ENCODE data around the gene FAF2.
"Not testable (repeated sequence)": the region's sequence is repeated elsewhere in the genome, so short reads cannot be mapped to it uniquely, and the experiment has no call there.

The FAF2 gene

DNA sequence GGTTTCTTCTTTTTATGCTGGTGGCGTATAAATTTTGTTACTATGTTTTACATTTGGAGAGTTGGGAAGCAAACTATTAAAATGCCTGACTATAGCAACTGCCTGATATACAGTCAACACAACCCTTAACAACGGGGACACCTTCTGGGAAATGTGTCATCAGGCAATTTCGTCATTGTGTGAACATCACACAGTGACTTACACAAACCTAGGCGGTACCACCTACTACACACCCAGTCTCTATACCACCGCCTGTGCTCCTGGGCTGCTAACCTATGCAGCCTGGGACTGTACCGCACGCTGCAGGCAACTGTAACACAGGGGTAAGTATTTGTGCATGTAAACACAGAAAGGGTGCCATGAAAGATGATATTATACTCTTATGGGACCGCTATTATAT is 99.6 kb downstream of the FAF2 start:
- TF ChIP-seq, protein P1, sequence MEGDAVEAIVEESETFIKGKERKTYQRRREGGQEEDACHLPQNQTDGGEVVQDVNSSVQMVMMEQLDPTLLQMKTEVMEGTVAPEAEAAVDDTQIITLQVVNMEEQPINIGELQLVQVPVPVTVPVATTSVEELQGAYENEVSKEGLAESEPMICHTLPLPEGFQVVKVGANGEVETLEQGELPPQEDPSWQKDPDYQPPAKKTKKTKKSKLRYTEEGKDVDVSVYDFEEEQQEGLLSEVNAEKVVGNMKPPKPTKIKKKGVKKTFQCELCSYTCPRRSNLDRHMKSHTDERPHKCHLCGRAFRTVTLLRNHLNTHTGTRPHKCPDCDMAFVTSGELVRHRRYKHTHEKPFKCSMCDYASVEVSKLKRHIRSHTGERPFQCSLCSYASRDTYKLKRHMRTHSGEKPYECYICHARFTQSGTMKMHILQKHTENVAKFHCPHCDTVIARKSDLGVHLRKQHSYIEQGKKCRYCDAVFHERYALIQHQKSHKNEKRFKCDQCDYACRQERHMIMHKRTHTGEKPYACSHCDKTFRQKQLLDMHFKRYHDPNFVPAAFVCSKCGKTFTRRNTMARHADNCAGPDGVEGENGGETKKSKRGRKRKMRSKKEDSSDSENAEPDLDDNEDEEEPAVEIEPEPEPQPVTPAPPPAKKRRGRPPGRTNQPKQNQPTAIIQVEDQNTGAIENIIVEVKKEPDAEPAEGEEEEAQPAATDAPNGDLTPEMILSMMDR (IDR thresholded peaks at IDR 0.05; ENCODE audit: low read depth, low read length, missing control alignments) = no peak
- H3K4me3 ChIP-seq (ENCODE audit: low read depth, low read length) = no peak overlapping the region
- no peak for DNase-seq (ENCODE audit: low read depth)

DNA sequence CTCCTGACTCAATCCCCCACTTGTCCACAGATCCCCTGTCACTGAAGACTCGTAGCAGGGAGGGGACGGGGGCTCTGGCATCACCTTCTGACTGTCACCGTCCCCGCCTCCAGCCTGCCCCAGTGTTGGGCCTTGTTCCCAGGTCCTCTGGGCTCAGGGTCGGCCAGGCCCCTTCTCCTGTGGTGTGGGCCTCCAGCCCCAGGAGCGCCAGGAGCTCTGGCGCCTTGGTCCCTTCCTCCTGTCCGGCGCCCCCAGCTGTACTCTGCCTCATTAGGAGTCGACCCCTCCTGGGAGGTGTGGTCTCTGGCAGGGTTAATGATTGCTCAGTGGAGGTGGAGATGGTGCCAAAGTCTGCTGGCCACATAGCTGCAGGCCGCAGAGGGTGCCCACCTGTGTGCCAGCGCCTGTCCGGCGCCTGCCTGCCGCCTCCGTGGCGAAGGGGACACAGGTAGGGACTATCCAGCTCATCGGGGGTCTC is 100.8 kb downstream of the FAF2 start, which contains the start of gene CDHR2:
TSS of gene CDHR2 (plus strand) at position 376 of the 478 bp plus-strand sequence. CDS start 16,011 bp downstream, outside the sequence.
- DNase-seq (ENCODE audit: low read depth) = no peak
- no peak within 1 kb of the TSS for H3K4me3 ChIP-seq (ENCODE audit: low read depth, low read length)
- TF ChIP-seq, protein P1 (IDR thresholded peaks at IDR 0.05; ENCODE audit: low read depth, low read length, missing control alignments) = no peak

DNA sequence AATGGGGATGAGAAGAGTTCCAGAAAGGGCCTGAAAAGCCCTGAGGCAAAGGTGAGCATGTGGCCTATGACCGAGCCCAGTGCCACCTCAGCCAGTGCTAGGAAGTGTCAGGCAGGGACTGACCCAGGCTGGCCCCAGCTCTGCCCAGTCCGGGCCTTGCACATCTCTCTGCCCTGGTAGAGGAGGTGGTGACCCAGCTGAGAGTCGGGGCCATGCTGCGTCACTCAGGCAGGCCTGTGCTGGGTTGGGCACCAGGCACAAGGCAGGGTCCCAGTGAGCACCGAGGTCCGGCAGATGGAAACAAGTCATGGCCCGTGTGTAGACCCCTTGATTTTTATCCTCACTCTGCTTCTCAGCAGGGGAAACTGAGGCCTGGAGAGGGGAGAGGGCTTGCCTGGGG is 101.7 kb downstream of the FAF2 start:
- TF ChIP-seq, protein P1 (IDR thresholded peaks at IDR 0.05; ENCODE audit: low read depth, low read length, missing control alignments) = no peak
- DNase-seq (ENCODE audit: low read depth) = no peak
- H3K4me3 ChIP-seq (ENCODE audit: low read depth, low read length) = no peak overlapping the region

DNA sequence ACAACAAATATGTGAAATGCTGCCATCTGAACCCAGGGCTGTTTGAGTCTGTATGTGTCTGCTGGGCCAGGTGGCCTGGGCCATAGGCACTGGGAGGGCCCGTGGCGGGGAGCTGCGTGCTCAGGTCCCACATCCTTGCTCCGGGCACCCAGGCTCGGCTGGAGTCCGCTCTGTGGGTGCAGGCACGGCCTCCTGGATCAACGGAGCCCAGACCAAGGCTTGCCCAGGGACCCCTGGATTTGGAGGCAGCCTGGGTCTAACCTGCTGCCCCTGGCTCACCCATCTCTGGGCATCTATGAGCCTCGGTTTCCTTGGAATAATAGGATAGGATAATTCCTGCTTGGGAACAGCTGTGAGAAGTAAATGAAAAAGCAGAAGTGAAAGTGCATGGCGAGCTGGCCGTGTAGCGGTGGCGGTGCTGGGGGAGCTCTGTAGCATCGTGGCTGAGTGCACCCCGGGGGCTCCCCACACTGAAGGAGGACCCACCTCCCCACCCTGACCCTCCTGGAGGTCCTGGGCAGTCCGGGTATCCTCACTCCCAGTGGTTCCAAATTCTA is 102.2 kb downstream of the FAF2 start:
- H3K4me3 ChIP-seq (ENCODE audit: low read depth, low read length) = no peak overlapping the region
- TF ChIP-seq, protein P1 (IDR thresholded peaks at IDR 0.05; ENCODE audit: low read depth, low read length, missing control alignments) = no peak
- DNase-seq (ENCODE audit: low read depth) = no peak

DNA sequence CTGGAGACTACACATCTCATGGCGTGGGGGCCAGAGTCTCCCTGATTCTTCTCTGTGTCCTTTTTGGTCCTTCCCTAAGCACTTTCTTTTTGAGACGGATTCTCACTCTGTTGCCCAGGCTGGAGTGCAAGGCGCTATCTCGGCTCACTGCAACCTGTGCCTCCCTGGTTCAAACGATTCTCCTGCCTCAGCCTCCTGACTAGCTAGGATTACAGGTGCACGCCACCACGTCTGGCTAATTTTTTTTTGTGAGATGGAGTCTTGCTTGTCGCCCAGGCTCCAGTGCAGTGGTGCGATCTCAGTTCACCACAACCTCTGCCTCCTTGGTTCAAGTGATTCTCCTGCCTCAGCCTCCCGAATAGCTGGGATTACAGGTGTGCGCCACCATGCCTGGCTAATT is 102.8 kb downstream of the FAF2 start:
- not testable (repeated sequence) for DNase-seq (ENCODE audit: low read depth)

DNA sequence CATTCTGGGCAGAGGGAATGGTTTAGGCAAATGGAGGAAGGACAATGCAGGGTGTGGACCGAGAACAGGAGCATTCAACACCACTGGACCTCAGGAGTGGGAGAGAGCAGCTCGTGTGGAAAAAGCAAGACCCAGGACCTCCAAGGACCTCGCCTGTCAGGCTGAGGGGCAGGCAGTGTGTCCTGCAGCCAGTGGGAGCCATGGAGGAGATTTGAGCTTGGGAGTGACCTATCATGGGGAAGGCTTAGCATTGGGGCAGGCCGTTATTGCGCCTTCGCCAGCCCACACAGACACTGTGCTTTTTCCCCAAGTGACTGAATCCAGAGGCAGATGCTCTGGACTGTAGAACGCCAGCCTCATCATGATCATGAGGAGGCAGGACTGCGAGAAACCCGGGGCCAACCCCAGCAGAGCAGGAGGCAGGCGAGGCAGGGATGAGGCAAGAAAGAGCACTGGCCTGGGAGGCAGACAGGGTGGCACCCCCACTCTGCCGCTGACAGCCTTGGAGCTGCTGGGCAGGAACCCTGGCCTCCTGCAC is 104.2 kb downstream of the FAF2 start:
- H3K4me3 ChIP-seq (ENCODE audit: low read depth, low read length) = no peak overlapping the region
- no peak for DNase-seq (ENCODE audit: low read depth)
- TF ChIP-seq, protein P1 (IDR thresholded peaks at IDR 0.05; ENCODE audit: low read depth, low read length, missing control alignments) = no peak

More for the DNA sequence above, 102.8 kb downstream of the FAF2 start:
- H3K4me3 ChIP-seq (ENCODE audit: low read depth, low read length) = not testable (repeated sequence)

DNA sequence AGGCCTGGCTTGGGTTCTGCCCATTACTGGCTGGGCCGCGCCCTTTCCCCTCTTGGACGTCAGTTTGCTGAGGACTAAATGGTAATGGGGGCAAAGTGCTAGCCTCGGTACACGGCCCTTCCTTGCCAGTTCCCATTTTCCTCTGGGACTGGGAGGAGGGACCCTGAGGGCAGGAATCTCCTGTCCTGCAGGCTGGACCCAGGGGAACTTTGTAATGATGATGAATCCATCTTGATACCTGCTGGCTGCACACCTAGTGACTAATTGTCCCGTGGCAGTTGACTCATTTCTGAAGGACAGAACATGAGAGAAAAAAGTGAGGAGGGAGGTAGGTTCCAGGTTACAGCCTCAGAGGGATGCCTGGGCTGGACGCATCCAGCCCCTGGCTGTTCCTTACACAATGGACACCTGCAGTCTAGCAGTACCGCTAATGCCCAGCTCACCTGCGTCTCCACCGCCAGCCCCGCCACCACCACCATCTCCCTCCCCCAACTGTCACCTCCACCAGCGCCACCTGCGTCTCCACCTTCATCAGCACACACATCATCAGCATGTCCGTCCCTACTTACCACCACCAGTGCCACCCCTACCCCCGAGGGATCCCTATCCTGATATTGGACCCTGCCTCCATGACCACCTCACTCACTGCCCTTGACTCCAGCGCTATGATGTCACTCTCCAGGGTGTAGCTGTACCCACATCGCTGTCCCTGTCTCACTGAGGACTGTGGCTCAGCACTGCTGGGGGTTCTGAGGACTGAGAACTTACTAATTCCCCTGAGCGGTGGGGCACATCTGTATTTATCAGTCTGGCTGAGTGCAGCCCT is 105.3 kb downstream of the FAF2 start:
- H3K4me3 ChIP-seq (ENCODE audit: low read depth, low read length) = no peak overlapping the region
- TF ChIP-seq, protein P1 (IDR thresholded peaks at IDR 0.05; ENCODE audit: low read depth, low read length, missing control alignments) = no peak
- no peak for DNase-seq (ENCODE audit: low read depth)

All from GM12864 (cell line).